GM10847 (cell line): Measurements from ENCODE around the gene SLC16A3.

Source experiments
- POLR2A ChIP-seq: IDR thresholded peaks from 2 replicates; pipeline ENCODE4 v1.6.1; 2011; ENCODE audit not compliant: insufficient read length; ENCODE audit errors: extremely low read depth

SLC16A3 gene

GRCh38 chr17:82200135-82200534 is 28.7 kb upstream of the SLC16A3 start:
- TF ChIP-seq POLR2A, result no peak

GRCh38 chr17:82200743-82201497 is 27.9 kb upstream of the SLC16A3 start:
- TF ChIP-seq POLR2A, result no peak

- no peak for TF ChIP-seq POLR2A
Measured at GRCh38 chr17:82201498-82201910, 27.3 kb upstream of the SLC16A3 start.

GRCh38 chr17:82202981-82203380 is 25.9 kb upstream of the SLC16A3 start:
- TF ChIP-seq POLR2A, result no peak

GRCh38 chr17:82203920-82204319 is 24.9 kb upstream of the SLC16A3 start:
- TF ChIP-seq POLR2A, result no peak

- TF ChIP-seq POLR2A, result no peak
Measured at GRCh38 chr17:82204831-82205719, 23.8 kb upstream of the SLC16A3 start.

GRCh38 chr17:82205720-82206508 is 22.9 kb upstream of the SLC16A3 start:
- peak; percentile 82 for TF ChIP-seq POLR2A

- TF ChIP-seq POLR2A, result no peak
Measured at GRCh38 chr17:82212331-82213250, 16.3 kb upstream of the SLC16A3 start, which contains the start of gene CCDC57. Gene CCDC57 (minus strand): TSS chr17:82212842. CDS start chr17:82201944, 10,898 bp downstream.

- TF ChIP-seq POLR2A, result no peak
Measured at GRCh38 chr17:82213251-82214011, 15.4 kb upstream of the SLC16A3 start.

GRCh38 chr17:82214012-82214628 is 14.7 kb upstream of the SLC16A3 start:
- no peak for TF ChIP-seq POLR2A

GRCh38 chr17:82215095-82215971 is 13.5 kb upstream of the SLC16A3 start:
- TF ChIP-seq POLR2A, result no peak

- no peak for TF ChIP-seq POLR2A
Measured at GRCh38 chr17:82215972-82216300, 12.9 kb upstream of the SLC16A3 start.
